Neural cell (in vitro differentiated cells): ENCODE results near the gene F13A1.
"Not testable (repeated sequence)": the region's sequence is repeated elsewhere in the genome, so short reads cannot be mapped to it uniquely, and the experiment has no call there.

ENCODE experiments used
- CTCF ChIP-seq: fragments of 450-650 bp; IDR thresholded peaks from 2 replicates; pipeline ENCODE4 v1.5.1; 2014; ENCODE audit warnings: antibody characterized with exemption, mild to moderate bottlenecking, moderate library complexity; ENCODE audit not compliant: poor library complexity, severe bottlenecking
- EP300 ChIP-seq: fragments of 450-650 bp; conservative IDR thresholded peaks from 2 replicates; pipeline ENCODE4 v1.6.1; 2014; ENCODE audit warnings: antibody characterized with exemption, mild to moderate bottlenecking, moderate library complexity; ENCODE audit not compliant: poor library complexity, severe bottlenecking
- POLR2AphosphoS5 ChIP-seq: IDR thresholded peaks from 2 replicates; pipeline ENCODE4 v1.6.1; 2012

- not testable (repeated sequence) for TF ChIP-seq CTCF, EP300, POLR2AphosphoS5
Observed at GRCh38 chr6:6300383-6300782, 20.1 kb downstream of the F13A1 start.
